LoVo (cell line): Measurements from ENCODE around the gene SPCS3.
A peak's percentile ranks its signal among the peaks of the same experiment; 100 is the strongest.
"Not testable (repeated sequence)": the region's sequence is repeated elsewhere in the genome, so short reads cannot be mapped to it uniquely, and the experiment has no call there.

ENCODE experiments used
- DNase-seq: peaks from one replicate; pipeline ENCODE4 v3.0.0-alpha.2; 2016; ENCODE audit warnings: low spot score

The SPCS3 gene

DNA sequence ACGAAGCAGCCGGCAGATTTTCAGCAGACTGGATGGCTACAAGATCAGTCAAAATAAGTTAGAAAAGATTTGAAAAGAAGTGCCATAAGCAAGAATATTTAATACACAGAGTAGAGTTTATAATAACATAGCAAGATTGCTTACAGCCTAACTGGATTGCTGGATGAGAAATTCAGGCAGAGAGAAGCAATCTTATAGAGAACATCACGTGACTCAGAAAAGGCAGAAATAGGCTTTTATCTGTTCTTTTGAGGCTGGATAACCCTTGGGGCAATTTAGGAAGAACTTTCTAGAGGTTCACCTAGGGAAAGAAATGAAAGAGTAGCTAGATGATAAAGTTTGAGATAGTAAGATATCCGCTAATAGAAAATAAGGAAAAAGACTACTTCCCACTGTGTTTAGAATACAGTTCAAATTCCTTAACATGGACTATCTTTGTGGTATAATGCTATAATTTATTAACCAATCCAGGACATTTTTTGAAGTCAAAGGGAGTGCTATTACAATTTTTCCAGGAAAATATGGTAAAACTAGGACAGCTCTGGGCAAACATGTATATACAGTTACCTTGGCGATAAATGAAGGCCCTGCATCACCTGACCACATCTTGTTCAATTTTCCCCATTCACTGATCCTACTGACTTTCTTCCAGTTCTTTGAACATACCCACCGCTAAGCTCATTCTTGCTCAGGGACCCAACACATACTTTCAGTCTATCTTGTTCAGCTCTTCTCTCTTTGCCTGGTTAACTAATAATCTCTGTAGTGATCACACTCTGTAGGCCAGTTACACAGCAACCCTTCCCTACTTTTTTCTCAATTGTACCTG, 12.7 kb upstream of the SPCS3 start:
- DNase-seq, result no peak

- DNase-seq, result no peak
Measured at GRCh38 chr4:176307666-176307930, 12.2 kb upstream of the SPCS3 start.

DNA sequence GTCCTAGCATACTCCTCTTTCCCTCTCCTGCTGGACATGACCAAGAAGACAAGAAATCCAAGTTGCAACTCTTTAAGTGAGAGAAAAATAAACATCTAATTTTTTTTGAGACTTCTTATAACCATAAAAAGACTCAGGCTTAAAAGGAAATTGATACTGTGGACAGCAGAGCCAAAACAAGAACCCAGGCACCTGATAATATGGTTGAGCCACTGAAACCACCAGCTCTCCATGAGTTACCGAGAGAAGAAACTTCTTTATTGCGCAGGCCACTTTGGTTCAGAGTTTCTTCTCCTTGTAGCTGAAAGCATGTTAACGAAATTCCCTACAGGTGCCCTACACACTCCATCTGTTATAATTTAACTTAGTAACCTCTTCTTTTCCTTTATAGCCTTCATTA, 11.3 kb upstream of the SPCS3 start:
- no peak for DNase-seq

DNA sequence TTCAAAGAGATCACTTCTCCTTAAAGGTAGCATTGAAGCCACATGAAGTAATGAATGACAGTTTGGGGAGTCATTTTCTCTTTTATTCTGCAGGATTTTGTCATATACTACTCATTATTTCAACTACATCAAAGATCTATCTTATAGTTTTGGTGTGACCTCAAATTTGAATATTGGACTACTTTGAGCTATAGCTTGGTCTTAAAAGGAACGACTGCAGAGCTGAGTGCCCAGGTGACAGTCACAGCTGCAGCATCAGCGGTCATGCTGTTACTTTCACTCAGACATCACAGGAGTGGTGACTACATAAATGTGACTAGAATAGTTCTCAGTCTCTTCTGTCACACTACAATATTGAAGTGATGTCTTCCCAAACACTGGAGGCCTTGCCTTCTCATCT, 10.7 kb upstream of the SPCS3 start:
- DNase-seq, result no peak

- DNase-seq, result no peak
Measured at GRCh38 chr4:176309772-176310171, 10.0 kb upstream of the SPCS3 start.

GRCh38 chr4:176313596-176314336, 6.0 kb upstream of the SPCS3 start:
- no peak for DNase-seq

- DNase-seq, result no peak
Measured at GRCh38 chr4:176319151-176319703, 539 bp upstream of the SPCS3 start.

- DNase-seq, result peak; percentile 79
Measured at GRCh38 chr4:176320340-176320975, 692 bp downstream of the SPCS3 start.

DNA sequence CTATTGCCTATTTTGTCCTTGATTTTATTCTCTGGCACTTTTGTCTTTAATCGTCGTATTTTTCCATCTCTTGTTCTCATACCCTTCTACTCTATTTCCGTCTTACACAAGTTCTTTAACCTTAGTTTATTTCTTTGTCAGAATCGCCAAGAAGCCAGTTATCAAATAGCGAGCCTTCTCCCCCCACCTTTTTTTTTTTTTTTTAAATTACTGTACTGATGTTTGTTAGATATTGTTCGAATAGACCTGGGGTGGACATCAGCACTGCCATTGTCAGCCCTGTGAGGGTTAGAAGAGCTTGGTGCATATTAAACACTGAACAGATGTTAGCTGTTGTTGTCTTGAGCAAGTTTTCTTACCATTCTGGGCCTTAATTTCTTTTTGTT, 1.2 kb downstream of the SPCS3 start:
- DNase-seq, result no peak

DNA sequence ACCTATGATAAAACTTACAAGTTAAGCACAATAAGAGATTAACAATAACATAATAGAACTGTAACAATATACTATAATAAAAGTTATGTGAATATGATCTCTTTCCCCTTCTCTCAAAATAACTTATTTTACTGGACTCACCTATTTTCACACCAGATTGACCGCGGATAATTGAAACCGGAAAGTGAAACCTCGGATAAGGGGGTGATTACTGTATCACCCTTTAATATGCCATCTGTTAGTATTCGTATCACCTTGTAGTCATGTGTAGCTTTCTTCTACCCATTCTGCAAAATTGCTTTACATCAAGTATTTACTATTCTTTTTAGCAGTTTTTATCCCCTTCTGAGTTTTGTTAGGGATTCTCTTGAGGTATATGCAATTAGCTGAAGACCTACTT, 1.8 kb downstream of the SPCS3 start:
- DNase-seq, result no peak

DNA sequence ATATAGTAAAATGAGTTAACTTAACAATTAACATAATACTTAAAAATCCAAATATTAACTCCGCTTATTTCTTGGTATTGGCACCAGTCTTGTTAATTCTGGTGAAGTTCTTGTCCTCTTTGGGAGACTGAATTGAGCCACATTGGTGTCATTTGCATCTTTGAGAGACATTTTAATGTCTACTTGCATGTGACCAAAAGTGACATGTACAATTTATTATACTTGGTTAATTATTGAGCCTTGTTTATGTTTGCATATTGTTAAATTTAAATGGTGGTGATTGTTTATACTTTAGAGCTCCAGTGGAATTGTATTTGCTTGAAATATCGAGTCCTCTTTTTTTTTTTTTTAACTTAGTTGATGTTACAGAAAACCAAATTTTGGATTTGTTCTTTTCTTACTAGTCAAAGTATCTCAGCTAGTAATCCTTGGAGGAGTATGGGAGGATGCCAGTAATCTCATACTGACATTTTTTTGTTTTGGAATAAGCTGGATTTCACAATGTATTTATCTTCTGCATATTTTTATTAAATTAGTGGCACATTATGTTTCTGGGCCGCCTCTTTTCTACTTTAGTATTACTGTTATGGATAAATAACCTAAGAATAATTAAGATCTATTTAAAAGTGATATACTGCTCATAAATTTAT, 3.9 kb downstream of the SPCS3 start:
- no peak for DNase-seq

DNA sequence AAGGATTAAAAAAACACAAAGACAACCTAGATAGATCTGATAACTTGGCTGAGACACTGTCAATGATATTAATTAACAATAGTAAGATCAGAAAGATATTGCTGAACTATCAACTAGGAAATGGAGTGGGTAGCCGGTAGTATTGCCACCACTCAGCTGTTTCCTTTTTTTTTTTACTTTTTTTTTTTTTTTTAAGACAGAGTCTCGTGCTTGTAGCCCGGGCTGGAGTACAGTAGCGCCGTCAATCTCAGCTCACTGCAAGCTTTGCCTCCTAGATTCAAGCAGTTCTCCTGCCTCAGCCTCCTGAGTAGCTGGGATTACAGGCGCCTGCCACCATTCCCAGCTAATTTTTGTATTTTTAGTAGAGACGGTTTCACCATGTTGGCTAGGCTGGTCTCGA, 5.1 kb downstream of the SPCS3 start:
- DNase-seq, result not testable (repeated sequence)

- no peak for DNase-seq
Measured at GRCh38 chr4:176333076-176333475, 13.3 kb downstream of the SPCS3 start.

DNA sequence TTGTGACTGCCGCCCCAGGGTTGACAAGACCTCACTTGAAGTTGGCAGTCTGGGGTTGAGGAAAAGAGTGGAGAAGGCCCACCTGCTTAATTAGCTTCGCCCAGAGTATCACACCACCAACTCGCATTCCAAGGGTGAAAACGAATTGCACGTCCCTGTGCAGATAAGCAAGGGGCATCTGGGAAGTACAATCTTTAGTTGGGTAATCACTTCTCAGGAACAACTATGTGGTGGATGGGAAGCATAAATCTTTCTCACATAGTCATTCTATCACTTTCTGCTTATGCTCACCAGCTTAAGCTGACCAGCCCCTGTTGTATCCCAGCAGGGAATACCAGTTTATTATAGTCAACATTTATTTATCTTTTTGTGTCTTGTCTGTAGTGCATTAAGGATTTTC, 14.3 kb downstream of the SPCS3 start:
- DNase-seq, result no peak

DNA sequence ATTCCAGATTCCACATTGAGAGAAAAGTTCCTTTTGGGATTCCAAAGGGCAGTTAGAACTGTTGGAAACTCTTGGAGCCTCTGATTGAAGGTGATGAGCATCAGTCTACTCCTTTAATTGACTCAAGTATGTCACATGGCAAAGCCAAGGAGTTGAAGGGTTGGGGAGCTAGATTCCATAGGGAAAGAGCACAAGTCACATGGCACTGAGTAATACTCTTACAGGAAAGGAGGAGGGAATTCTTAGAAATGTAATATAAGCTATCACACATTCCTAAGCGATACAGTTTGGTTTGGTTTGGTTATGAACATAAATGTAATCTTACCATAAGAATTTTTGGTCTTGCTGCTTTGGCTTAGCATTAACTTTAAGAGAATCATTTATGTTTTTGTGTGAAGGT, 15.7 kb downstream of the SPCS3 start:
- DNase-seq, result no peak

DNA sequence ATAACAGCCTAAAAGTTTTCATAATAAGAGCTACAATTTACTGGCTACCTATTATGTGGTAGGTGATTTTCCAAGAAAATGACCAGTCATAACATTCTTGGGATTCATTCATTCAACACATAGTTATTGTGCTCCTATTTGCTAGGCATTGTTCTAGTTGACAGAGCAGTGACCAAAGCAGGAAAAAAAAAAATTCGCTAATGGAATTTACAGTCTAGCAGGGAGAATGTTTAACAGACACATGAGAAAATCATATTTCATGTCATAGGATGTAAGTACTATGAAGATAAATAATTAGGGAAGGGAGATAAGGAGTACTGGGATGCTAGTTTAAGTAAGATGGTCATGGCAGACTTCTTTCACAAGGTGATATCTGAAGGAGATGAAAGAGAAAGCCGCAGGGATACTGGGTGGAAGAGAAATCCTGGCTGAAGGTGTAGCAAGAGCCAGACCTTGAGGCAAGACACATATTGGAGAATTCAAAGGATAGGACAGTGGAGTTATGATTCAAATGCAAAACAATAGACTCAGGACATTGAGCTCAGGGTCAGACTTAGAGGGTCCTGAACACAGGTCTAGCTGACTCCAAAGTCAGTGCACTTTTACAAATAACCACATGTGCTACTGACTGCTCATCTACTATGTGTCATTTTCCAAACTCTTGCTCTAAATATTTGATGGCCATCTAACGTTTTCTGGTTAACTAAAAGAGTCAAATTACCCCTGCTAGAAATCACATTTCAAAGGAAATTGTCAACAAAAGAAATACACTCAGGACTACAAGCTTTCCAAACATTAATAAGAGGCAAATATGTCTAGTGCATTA, 20.4 kb downstream of the SPCS3 start:
- DNase-seq, result no peak

- peak; percentile 49 for DNase-seq
Measured at GRCh38 chr4:176340871-176341685, 21.3 kb downstream of the SPCS3 start.

DNA sequence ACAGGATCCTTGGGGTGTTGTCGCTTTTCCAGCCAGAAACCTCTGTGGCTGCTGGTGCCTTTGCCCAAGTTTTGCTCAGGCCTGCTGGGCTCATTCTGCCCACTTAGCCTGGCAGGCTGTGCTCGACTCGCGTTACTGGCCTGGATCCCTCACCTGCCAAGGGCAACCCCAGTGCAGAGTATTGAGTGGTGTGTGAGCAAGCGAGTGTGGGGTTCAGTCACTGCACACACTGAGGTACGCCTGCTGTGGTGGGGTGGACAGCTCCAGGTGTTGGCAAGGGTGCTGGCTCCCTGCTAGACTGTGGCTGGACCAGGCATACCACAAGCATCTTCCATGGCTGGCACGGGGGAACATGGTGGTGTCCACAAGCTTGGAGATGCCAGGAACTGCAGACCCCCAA, 22.6 kb downstream of the SPCS3 start:
- no peak for DNase-seq

- no peak for DNase-seq
Measured at GRCh38 chr4:176343286-176343685, 23.5 kb downstream of the SPCS3 start.

- DNase-seq, result not testable (repeated sequence)
Measured at GRCh38 chr4:176345346-176345745, 25.6 kb downstream of the SPCS3 start.

DNA sequence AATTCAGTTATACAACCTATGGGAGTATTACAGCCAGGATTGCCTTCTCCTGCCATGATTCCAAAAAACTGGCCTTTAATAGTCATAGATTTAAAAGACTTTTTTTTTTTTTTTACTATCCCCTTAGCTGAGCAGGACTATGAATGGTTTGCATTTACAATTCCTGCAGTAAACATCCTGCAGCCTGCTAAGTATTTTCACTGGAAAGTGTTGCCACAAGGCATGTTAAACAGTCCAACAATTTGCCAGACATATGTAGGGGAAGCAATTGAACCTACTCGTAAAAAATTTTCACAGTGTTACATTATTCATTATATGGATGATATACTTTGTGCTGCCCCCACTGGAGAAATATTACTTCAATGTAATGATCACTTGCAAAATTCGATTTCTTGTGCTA, 27.1 kb downstream of the SPCS3 start:
- DNase-seq, result not testable (repeated sequence)
